HEK293 (cell line): ENCODE measurements around the gene MKI67.

Experiments used
- CTCF ChIA-PET: fragments of 350-600 bp; formaldehyde crosslinking; extraction: SDS; loops from one replicate; lab custom pipeline; 2021; ENCODE audit warnings: antibody characterized with exemption; lab: Yijun Ruan, JAX
- POLR2A ChIA-PET: fragments of 300-600 bp; formaldehyde crosslinking; extraction: SDS; loops from one replicate; lab custom pipeline; 2020; ENCODE audit warnings: antibody characterized with exemption, inconsistent platforms; lab: Yijun Ruan, JAX
- H3K27ac ChIP-seq: fragments of 200-500 bp; sonication (Bioruptor generic); 2 replicates; pipeline ENCODE4 v1.5.1; 2014; ENCODE audit warnings: low read depth, low read length, control low read depth, inconsistent platforms; ENCODE audit errors: extremely low read depth
- H3K36me3 ChIP-seq, 2 experiments: fragments of 200-500 bp in 1 of 2; sonication (Bioruptor generic) in 1 of 2; 1 replicate in 1 of 2; 2 replicates in 1 of 2; pipeline ENCODE4 v1.5.1; 2014 to 2017; ENCODE audit warnings: inconsistent platforms in 2 of 2, low read length in 2 of 2; ENCODE audit not compliant: control insufficient read depth in 2 of 2, insufficient read depth in 1 of 2
- H3K4me1 ChIP-seq: fragments of 200-500 bp; sonication (Bioruptor generic); 2 replicates; pipeline ENCODE4 v1.5.1; 2014; ENCODE audit warnings: mild to moderate bottlenecking, low read length, inconsistent platforms; ENCODE audit not compliant: control insufficient read depth, insufficient read depth
- H3K4me3 ChIP-seq: 2 replicates; pipeline ENCODE4 v1.5.1; 2011; ENCODE audit warnings: low read depth, mild to moderate bottlenecking, control low read depth, low read length, moderate library complexity
- H3K9me3 ChIP-seq: fragments of 200-500 bp; sonication (Bioruptor generic); 2 replicates; pipeline ENCODE4 v1.5.1; 2014; ENCODE audit warnings: low read depth, low read length, inconsistent platforms; ENCODE audit not compliant: control insufficient read depth, insufficient read depth
- BCL11A ChIP-seq: fragments of 450-650 bp; formaldehyde crosslinking; IDR thresholded peaks from 2 replicates; pipeline ENCODE4 v1.5.1; 2016; ENCODE audit warnings: low read depth, missing biosample characterization, missing genetic modification characterization
- INSM2 ChIP-seq: fragments of 450-650 bp; formaldehyde crosslinking; IDR thresholded peaks from 2 replicates; pipeline ENCODE4 v1.5.1; 2016; ENCODE audit warnings: missing biosample characterization, missing genetic modification characterization
- KLF1 ChIP-seq: fragments of 450-650 bp; formaldehyde crosslinking; IDR thresholded peaks from 2 replicates; pipeline ENCODE4 v1.5.1; 2016; ENCODE audit warnings: missing biosample characterization, missing genetic modification characterization
- MZF1 ChIP-seq: fragments of 450-650 bp; formaldehyde crosslinking; IDR thresholded peaks from 2 replicates; pipeline ENCODE4 v1.5.1; 2017; ENCODE audit warnings: missing biosample characterization, missing genetic modification characterization, borderline replicate concordance
- OSR2 ChIP-seq: fragments of 450-650 bp; formaldehyde crosslinking; IDR thresholded peaks from 2 replicates; pipeline ENCODE4 v1.5.1; 2016; ENCODE audit warnings: missing biosample characterization, missing genetic modification characterization
- PATZ1 ChIP-seq: fragments of 450-650 bp; formaldehyde crosslinking; IDR thresholded peaks from 2 replicates; pipeline ENCODE4 v1.5.1; 2016; ENCODE audit warnings: missing biosample characterization, missing genetic modification characterization
- RBAK ChIP-seq: fragments of 450-650 bp; formaldehyde crosslinking; IDR thresholded peaks from 2 replicates; pipeline ENCODE4 v1.5.1; 2016; ENCODE audit warnings: missing biosample characterization, missing genetic modification characterization
- ZBTB26 ChIP-seq: fragments of 450-650 bp; formaldehyde crosslinking; optimal IDR thresholded peaks from 2 replicates; pipeline ENCODE3; 2016; ENCODE audit warnings: missing biosample characterization, mild to moderate bottlenecking, missing genetic modification characterization
- ZBTB49 ChIP-seq: fragments of 450-650 bp; formaldehyde crosslinking; IDR thresholded peaks from 2 replicates; pipeline ENCODE4 v1.5.1; 2016; ENCODE audit warnings: missing biosample characterization, missing genetic modification characterization, low read depth
- ZBTB6 ChIP-seq: fragments of 450-650 bp; formaldehyde crosslinking; IDR thresholded peaks from 2 replicates; pipeline ENCODE4 v1.5.1; 2017; ENCODE audit warnings: missing biosample characterization, missing genetic modification characterization
- ZFP3 ChIP-seq: fragments of 450-650 bp; formaldehyde crosslinking; IDR thresholded peaks from 2 replicates; pipeline ENCODE4 v1.5.1; 2016; ENCODE audit warnings: low read depth, missing biosample characterization, missing genetic modification characterization
- ZNF223 ChIP-seq: fragments of 450-650 bp; formaldehyde crosslinking; IDR thresholded peaks from 2 replicates; pipeline ENCODE4 v1.5.1; 2016; ENCODE audit warnings: missing biosample characterization, missing genetic modification characterization
- ZNF239 ChIP-seq: fragments of 450-650 bp; formaldehyde crosslinking; IDR thresholded peaks from 2 replicates; pipeline ENCODE4 v1.5.1; 2016; ENCODE audit warnings: missing biosample characterization, missing genetic modification characterization
- ZNF394 ChIP-seq: fragments of 450-650 bp; formaldehyde crosslinking; IDR thresholded peaks from 2 replicates; pipeline ENCODE4 v1.5.1; 2016; ENCODE audit warnings: missing biosample characterization, missing genetic modification characterization, mild to moderate bottlenecking, moderate library complexity, borderline replicate concordance
- ZNF398 ChIP-seq: fragments of 450-650 bp; formaldehyde crosslinking; IDR thresholded peaks from 2 replicates; pipeline ENCODE4 v1.5.1; 2017; ENCODE audit warnings: missing biosample characterization, missing genetic modification characterization
- ZNF433 ChIP-seq: fragments of 450-650 bp; formaldehyde crosslinking; IDR thresholded peaks from 2 replicates; pipeline ENCODE4 v1.5.1; 2016; ENCODE audit warnings: missing biosample characterization, missing genetic modification characterization, low read depth
- ZNF514 ChIP-seq: fragments of 450-650 bp; formaldehyde crosslinking; IDR thresholded peaks from 2 replicates; pipeline ENCODE4 v1.5.1; 2016; ENCODE audit warnings: missing biosample characterization, missing genetic modification characterization
- ZNF555 ChIP-seq: fragments of 450-650 bp; formaldehyde crosslinking; conservative IDR thresholded peaks from 2 replicates; pipeline ENCODE4 v1.5.1; 2017; ENCODE audit warnings: missing biosample characterization, mild to moderate bottlenecking, missing genetic modification characterization, inconsistent platforms
- ZNF621 ChIP-seq: fragments of 450-650 bp; formaldehyde crosslinking; IDR thresholded peaks from 2 replicates; pipeline ENCODE4 v1.5.1; 2017; ENCODE audit warnings: missing biosample characterization, missing genetic modification characterization
- ZNF629 ChIP-seq: fragments of 450-650 bp; formaldehyde crosslinking; IDR thresholded peaks from 2 replicates; pipeline ENCODE4 v1.5.1; 2017; ENCODE audit warnings: missing biosample characterization, missing genetic modification characterization
- ZSCAN16 ChIP-seq: fragments of 450-650 bp; formaldehyde crosslinking; IDR thresholded peaks from 2 replicates; pipeline ENCODE4 v1.5.1; 2016; ENCODE audit warnings: missing biosample characterization, missing genetic modification characterization

Gene MKI67

GRCh38 chr10:128054163-128054970 is 71.9 kb downstream of the MKI67 start (continued):
- TF ChIP-seq ZNF398 (tag by site-specific recombination) (no peak), ZBTB49 (no peak), ZNF394 (no peak), ZNF621 (tag by site-specific recombination) (no peak), MZF1 (tag by site-specific recombination) (no peak), ZNF239 (tag by site-specific recombination) (no peak), BCL11A (no peak), ZBTB6 (no peak), OSR2 (tag by site-specific recombination) (no peak), ZBTB26 (tag by site-specific recombination) (no peak), KLF1 (tag by site-specific recombination) (no peak)

- no peaks in the 10 kb centered on the region for H3K9me3 ChIP-seq
- CTCF ChIA-PET = interaction anchor here (1.8 to 2.6 kb wide), 2 partner anchors 9 to 18 kb away, joined by 7 to 10 read pairs; no protein-coding TSS in a partner anchor
- POLR2A ChIA-PET = no interaction called here
- H3K4me3 ChIP-seq = no peak overlapping the region
- peaks cover 0 to 20% of the 10 kb centered on the region in 2 experiments; a peak in 1 of 3 replicates for H3K36me3 ChIP-seq
- H3K4me1 ChIP-seq = no peaks in the 10 kb centered on the region
- TF ChIP-seq ZNF555 (tag by site-specific recombination) = no peak
- H3K27ac ChIP-seq = no peak overlapping the region
Observed at GRCh38 chr10:128053356-128053755, 72.9 kb downstream of the MKI67 start.

GRCh38 chr10:128052696-128053095 is 73.5 kb downstream of the MKI67 start:
- H3K27ac ChIP-seq = no peak overlapping the region
- TF ChIP-seq ZNF223 (tag by site-specific recombination) (no peak), ZFP3 (no peak), ZNF514 (no peak), ZSCAN16 (no peak), RBAK (no peak), ZNF629 (tag by site-specific recombination) (no peak), ZNF433 (no peak), PATZ1 (no peak), INSM2 (tag by site-specific recombination) (no peak)
- TF ChIP-seq, all 188 proteins: peak for 0
- H3K4me1 ChIP-seq = peaks cover 3% of the 10 kb centered on the region; the same call in 1 of the 2 replicates
- CTCF ChIA-PET = interaction anchor here (1.8 to 2.6 kb wide), 2 partner anchors 9 to 17 kb away, joined by 7 to 10 read pairs; no protein-coding TSS in a partner anchor
- POLR2A ChIA-PET = no interaction called here
- H3K9me3 ChIP-seq = no peaks in the 10 kb centered on the region
- no peak overlapping the region for H3K4me3 ChIP-seq
- peaks cover 0 to 20% of the 10 kb centered on the region in 2 experiments; a peak in 1 of 3 replicates for H3K36me3 ChIP-seq
